GM12891 (cell line): Measurements from ENCODE around the gene TTC9B.
"Not testable (repeated sequence)": the region's sequence is repeated elsewhere in the genome, so short reads cannot be mapped to it uniquely, and the experiment has no call there.

Source experiments
- DNase-seq: peaks from one replicate; pipeline ENCODE4 v3.0.0; 2011; ENCODE audit warnings: low spot score; ENCODE audit not compliant: insufficient read length
- FAIRE-seq: peaks from 2 replicates; lab custom pipeline; 2011; peaks lifted over from hg19 to GRCh38; lab: Jason Lieb, UNC
- PAX5 ChIP-seq: IDR thresholded peaks from 2 replicates; pipeline ENCODE4 v1.6.1; 2011; ENCODE audit warnings: low read length, moderate library complexity, mild to moderate bottlenecking; ENCODE audit not compliant: insufficient read depth, severe bottlenecking
- POLR2A ChIP-seq: IDR thresholded peaks from 2 replicates; pipeline ENCODE4 v1.6.1; 2011; ENCODE audit warnings: low read depth, low read length, control low read depth
- POLR2AphosphoS5 ChIP-seq: IDR thresholded peaks from 2 replicates; pipeline ENCODE4 v1.6.1; 2011; ENCODE audit warnings: low read depth, low read length, control low read depth
- POU2F2 ChIP-seq: IDR thresholded peaks from 2 replicates; pipeline ENCODE4 v1.6.1; 2011; ENCODE audit warnings: low read depth, mild to moderate bottlenecking, control low read depth, low read length, moderate library complexity
- SPI1 ChIP-seq: IDR thresholded peaks from 2 replicates; pipeline ENCODE4 v1.6.1; 2011; ENCODE audit warnings: low read depth, low read length, control low read depth
- TAF1 ChIP-seq: IDR thresholded peaks from 2 replicates; pipeline ENCODE4 v1.6.1; 2011; ENCODE audit warnings: low read depth, low read length, control low read depth

TTC9B gene

DNA sequence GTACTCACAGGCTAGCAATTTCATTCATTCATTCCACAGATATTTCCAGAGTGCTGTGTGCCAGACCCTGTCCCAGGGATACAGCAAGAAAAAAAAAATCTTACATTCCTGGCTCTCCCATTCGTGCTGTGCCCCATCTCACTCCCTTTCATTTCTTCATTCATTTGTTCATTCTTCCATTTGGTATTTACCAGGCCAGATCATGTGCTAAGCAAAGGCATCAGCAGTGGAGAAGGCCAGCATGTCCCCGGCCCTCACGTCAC lies 24.7 kb downstream of the TTC9B start:
- no peak for FAIRE-seq

DNA sequence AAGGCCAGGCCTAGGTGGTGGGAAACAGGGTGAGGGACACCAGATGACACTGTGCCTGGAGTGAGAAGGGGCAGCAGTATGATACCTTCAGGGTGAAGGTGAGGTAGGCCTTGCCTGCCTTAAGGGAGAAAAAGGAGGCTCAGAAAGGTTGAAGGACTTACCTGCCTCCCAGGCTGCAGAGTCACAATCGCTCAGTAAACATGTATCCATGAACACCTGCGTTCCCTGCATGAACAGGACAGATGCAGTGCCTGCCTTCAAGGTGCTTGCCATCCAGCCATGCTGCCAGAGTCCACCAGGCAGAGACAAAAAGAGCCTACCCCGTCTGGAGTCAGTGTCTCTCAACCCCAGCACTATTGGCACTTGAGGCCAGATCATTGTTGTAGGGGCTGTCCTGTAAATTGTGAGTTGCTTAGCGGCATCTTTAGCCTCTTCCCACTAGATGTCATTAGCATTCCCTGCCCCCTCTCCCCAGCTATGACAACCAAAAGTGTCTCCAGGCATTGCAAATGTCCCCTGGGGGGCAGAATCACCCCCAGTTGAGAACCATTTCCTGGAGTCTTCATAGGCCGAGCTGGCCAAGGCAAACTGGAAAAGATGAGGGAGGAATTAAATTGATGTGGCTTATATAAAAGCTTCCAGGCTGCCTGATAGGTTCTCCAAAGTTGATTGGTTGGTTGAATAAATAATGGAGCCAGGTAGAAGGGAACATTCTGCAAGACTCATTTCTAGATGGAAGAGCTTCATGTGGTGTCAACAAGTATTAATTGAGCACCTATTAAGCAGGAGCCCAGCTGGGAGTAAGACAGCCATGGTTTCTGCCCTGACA lies 25.2 kb downstream of the TTC9B start:
- no peak for FAIRE-seq
- TF ChIP-seq TAF1 (no peak), POLR2AphosphoS5 (no peak), PAX5 (no peak), POLR2A (no peak), SPI1 (no peak), POU2F2 (no peak)
- DNase-seq: no peak

More for the DNA sequence above, 24.7 kb downstream of the TTC9B start:
- DNase-seq: no peak
- TF ChIP-seq POLR2A (no peak), POU2F2 (no peak), POLR2AphosphoS5 (no peak), SPI1 (no peak), TAF1 (no peak), PAX5 (no peak)

GRCh38 chr19:40191836-40192646 lies 26.1 kb downstream of the TTC9B start:
- FAIRE-seq (no peak), DNase-seq (peak; percentile 53)
- TF ChIP-seq POLR2AphosphoS5 (no peak), SPI1 (no peak), POU2F2 (no peak), PAX5 (no peak), TAF1 (no peak)

- FAIRE-seq (peak; percentile 86), DNase-seq (peak; percentile 90)
These were observed 27.0 kb downstream of the TTC9B start, which contains the start of gene MAP3K10 for GRCh38 chr19:40190891-40191835. Gene MAP3K10, plus strand, starts transcription at chr19:40191426. Its CDS starts 606 bp downstream, at chr19:40192032.

DNA sequence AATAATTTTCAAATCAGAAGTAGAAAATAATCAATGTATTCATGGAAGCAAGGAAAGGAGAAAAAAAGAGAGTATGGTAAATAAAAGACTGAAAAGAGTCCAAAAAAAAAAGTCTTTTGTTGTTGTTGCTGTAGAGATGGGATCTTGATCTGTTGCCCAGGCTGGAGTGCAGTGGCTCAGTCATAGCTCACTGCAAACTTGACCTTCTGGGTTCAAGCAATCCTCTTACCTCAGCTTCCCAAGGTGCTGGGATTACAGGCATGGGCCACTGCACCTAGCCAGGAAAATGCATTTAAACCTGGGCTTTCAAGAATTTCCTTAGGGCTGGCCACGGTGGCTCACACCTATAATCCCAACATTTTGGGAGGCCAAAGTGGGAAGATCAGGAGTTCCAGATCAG lies 33.9 kb downstream of the TTC9B start:
- DNase-seq (no peak), FAIRE-seq (no peak)
- TF ChIP-seq POLR2A (no peak), PAX5 (no peak), TAF1 (no peak), POLR2AphosphoS5 (no peak), POU2F2 (no peak), SPI1 (no peak)

More at GRCh38 chr19:40190891-40191835, 27.0 kb downstream of the TTC9B start, which contains the start of gene MAP3K10:
- TF ChIP-seq POU2F2 (no peak), PAX5 (no peak), POLR2A (no peak), POLR2AphosphoS5 (no peak), TAF1 (no peak), SPI1 (no peak)

DNA sequence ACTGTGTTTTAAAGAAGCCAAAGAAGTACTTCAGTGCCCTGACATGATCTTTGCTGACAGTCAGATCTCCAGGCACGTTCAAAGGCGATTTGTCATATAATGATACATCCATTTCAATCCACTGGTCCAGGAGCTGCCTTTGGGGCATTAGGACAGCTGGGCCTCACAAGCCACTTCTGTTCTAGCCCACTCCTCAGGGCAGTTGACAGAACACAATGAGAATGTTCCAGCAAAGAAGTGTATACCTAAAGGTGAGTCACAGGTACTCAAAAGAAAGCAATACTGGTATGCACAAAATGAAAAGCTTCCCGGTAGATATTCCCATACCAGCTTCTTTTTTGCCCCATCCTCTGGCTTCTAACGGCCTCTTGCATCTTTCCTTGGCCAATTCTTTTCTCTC lies 39.4 kb downstream of the TTC9B start:
- DNase-seq (no peak), FAIRE-seq (no peak)
- no peak for TF ChIP-seq SPI1
- no peak for TF ChIP-seq PAX5
- TF ChIP-seq TAF1: no peak
- TF ChIP-seq POU2F2: no peak
- TF ChIP-seq POLR2A: no peak
- no peak for TF ChIP-seq POLR2AphosphoS5

- no peak for FAIRE-seq
- DNase-seq: no peak
- TF ChIP-seq PAX5: no peak
These were observed 40.7 kb downstream of the TTC9B start for GRCh38 chr19:40177286-40178070.

- TF ChIP-seq TAF1 (no peak), POU2F2 (no peak), POLR2AphosphoS5 (no peak), SPI1 (no peak), POLR2A (no peak), PAX5 (no peak)
- FAIRE-seq: no peak
These were observed 42.4 kb downstream of the TTC9B start for GRCh38 chr19:40175820-40176219.

DNA sequence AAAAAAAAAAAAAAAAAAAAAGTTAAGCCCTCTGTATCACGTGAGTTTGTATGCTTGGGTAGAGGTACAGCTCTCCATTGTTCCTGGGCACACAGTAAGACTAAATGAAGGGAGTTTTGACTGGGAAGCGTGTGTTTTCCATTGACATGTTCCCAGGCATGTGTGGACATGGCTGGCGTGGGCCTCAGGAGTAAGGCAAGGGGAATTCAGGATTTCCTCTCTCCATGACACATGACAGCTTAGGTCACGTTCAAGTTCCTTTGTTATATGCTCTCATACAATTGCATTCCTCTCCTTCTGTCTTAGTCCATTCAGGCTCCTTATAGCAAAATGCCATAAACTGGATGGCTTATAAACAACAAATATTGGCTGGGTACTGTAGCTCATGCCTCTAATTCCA lies 44.1 kb downstream of the TTC9B start:
- FAIRE-seq: no peak
- TF ChIP-seq SPI1: no peak
- TF ChIP-seq POLR2AphosphoS5: no peak
- no peak for TF ChIP-seq POLR2A
- TF ChIP-seq POU2F2: no peak
- no peak for TF ChIP-seq PAX5
- no peak for TF ChIP-seq TAF1
- DNase-seq: no peak

More at GRCh38 chr19:40175820-40176219, 42.4 kb downstream of the TTC9B start:
- no peak for DNase-seq

GRCh38 chr19:40171293-40171692 lies 46.9 kb downstream of the TTC9B start:
- not testable (repeated sequence) for DNase-seq, FAIRE-seq

GRCh38 chr19:40170303-40170989 lies 47.7 kb downstream of the TTC9B start:
- DNase-seq, FAIRE-seq: not testable (repeated sequence)

- not testable (repeated sequence) for DNase-seq, FAIRE-seq
These were observed 48.5 kb downstream of the TTC9B start for GRCh38 chr19:40169482-40170302.
